ENCODE measurements around the gene ELAVL3. TPM values are rescaled to one million over a fixed set of nuclear protein-coding genes. Genes with fewer than 3 reads are reported as not detected.

Gene ELAVL3
- total RNA-seq, 2 experiments from 2014 or later: not detected

DNA sequence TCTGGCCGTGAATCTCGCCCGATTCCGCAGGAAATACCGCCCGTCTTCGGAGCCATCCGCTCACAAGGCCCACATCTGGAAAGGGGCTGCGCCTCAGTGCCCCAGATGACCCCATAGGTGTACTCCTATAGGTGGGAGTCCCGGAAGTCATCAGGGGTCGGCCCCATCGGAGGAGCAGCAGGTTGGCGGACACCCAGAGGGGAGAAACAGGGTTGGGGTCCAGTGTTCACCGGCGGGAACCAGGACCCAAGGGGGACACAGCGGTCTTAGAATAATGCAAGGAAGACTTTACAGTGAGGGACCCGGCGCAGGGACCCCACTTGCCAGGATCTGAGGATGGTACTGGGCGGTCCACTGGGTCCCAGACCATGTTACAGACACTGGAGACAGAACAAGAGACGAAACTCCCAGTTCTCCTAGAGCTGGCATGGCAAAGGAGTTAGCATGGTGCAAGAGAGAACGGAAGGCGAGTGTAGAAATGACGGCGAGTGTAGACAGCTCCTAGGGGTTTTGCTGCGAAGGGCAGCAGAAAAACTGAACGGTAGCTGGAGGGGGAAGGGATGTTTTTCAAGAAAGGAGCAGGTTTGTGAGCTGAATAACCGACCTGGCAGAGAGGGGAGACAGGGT is 57.6 kb downstream of the ELAVL3 start:
- POLR2A ChIA-PET: interaction anchor here (1.0 kb wide), 2 partner anchors 48 to 59 kb away, joined by 3 to 5 read pairs; partner anchors contain the start of gene SWSAP1
- CTCF ChIA-PET: interaction anchor here (0.9 to 2.8 kb wide), 3 partner anchors 12 to 62 kb away, joined by 3 to 13 read pairs (median 3); partner anchors contain the start of genes ODAD3 and PRKCSH

GRCh38 chr19:11422163-11423065 is 58.4 kb downstream of the ELAVL3 start:
- ChIA-PET CTCF (interaction anchor here (0.5 to 2.8 kb wide), 6 partner anchors 8 to 179 kb away, joined by 3 to 13 read pairs (median 4); partner anchors contain the start of genes EPOR, ODAD3 and PRKCSH), POLR2A (interaction anchor here (1.0 kb wide), 3 partner anchors 13 to 60 kb away, joined by 3 to 5 read pairs (median 3); partner anchors contain the start of gene PRKCSH)

DNA sequence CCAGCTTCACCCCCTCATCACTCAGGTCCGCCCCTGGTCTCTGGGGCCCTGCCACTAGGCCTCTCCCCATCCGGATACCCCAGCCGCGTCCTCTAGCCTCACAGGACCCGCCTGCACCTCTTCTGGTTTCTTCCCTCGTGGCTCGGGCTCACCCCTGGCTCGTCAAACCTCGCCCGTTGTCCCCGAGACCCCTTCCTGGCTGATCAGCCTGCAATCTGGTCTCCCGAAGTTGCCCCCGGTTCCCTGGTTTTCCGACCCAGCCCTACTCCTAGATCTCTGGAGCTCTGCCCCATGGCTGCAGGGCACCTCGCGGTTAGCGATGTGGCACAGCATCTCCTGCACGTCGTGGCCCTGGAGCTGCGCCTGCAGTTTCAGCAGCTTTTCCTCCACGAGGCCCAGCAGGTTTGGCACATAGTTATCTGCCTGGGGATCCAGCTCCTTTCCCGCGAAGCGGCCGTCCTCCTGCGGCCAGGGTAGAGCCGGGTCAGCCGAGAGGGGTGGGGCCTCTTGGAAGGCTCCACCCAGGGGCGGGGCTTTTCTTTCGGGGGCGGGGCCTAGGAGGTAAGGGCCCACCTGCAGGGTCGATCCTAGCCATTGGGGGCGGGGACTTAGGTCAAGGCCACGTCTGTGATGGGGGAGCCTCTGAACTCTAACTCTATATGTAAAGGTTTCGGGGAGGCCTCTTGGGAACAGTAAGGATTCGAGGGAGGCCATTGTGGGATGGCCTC is 59.3 kb downstream of the ELAVL3 start:
- CTCF ChIA-PET: interaction anchor here (0.6 to 2.8 kb wide), 7 partner anchors 9 to 292 kb away, joined by 3 to 13 read pairs (median 4); partner anchors contain the start of genes EPOR, ODAD3 and PRKCSH
- POLR2A ChIA-PET: interaction anchor here (1.0 kb wide), 2 partner anchors 14 to 44 kb away, joined by 3 read pairs; partner anchors contain the start of gene PRKCSH

DNA sequence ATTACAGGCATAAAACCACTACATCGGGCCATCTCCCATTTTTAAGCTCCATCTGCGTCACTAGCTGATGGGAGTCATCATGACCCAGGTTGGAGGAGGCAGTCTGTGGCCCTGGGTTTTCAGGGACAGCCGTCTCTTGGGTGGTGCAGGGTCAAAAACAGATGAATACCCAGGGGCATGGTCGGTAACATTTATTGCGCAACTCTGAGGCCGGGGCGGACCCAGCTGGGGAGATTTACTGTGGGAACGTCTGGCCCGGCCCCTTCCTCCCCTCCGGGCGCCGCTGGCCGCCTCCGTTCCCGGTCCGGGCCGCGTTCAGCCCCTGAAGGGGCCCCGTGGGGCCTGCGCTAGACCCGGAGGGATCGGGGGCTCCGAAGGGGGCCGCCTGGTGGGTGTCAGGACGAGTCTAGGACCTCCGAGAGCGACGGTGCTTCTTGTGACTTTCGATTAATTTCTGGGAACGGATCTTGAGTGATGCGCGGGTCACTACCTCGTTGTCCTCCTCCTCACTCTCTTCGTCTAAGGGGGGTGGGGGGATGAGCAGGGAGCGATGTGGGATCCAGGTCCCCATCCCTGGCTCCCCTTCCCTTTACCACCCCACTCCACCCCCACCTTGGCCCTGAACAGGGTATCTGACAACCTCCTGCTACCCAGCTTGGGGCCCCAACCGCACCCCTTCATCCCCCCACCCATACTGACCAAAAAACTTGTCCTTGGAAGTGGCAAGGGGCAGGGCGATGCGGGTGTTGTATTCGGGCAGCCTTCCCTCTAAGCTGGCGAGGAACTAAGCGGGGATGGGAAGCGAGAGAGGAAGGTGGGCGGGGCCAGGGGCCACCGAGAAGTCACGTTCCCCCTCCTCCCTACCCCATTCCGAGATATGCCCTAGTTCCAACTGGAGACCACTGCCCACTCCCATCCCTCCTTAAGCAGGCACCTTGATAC is 60.1 kb downstream of the ELAVL3 start:
- POLR2A ChIA-PET: interaction anchor here (0.6 to 1.0 kb wide), 2 partner anchors 43 to 1021 kb away, joined by 3 to 5 read pairs; no protein-coding TSS in a partner anchor
- CTCF ChIA-PET: interaction anchor here (0.6 to 2.8 kb wide), 8 partner anchors 14 to 292 kb away, joined by 3 to 13 read pairs (median 4); partner anchors contain the start of genes EPOR, ODAD3 and PRKCSH

DNA sequence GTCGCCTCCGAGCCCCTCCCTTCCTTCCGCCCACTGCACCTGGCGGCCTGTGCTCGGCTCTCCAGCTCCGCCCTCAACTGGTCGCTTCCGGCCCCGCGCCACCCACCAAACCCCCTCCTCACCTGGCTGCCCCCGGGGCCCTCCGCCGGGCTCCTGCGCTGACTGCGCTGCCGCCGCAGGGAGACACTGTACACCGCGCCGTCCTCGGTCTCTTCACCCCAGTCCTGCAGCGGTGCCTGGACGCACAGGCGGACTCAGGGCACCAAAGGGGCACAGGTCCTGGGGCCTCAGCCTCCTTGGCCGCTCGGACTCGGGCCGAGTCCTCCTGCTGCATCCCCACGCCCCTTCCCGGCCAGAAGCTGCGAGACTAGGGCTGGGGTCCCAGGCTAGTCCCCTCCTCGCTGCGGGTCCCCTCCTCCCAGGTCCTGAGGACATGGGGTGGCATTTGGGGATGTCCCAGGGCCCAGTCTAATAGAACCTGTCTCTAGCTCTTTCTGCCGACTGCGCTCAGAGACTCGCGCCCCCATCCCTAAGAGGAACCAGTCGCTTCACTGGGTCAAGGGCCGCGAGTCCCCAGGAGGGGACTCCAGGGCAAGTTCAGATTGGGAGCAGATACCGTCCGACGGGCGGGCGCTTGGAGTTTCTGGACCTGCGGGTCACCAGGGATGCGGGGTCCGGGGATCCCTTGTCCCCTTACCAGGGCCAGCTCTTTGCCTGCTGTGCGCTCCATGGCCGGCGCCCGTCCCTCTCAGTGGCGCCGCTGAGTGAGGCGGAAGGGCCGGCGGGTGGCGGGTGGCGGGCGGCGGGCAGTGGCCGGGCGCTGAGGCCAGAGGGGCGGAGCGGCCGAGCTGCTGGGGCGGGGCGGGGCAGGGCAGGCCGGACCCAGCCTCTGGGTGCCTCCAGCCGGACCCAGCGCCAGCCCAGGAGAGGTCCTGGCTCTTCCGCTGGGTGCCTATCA is 62.0 kb downstream of the ELAVL3 start, which contains the start of gene RGL3:
RGL3 (minus strand) TSS at position 766 of the 958 bp plus-strand sequence; CDS start at position 730, 36 bp downstream.
- POLR2A ChIA-PET: interaction anchor here (0.6 kb wide), 1 partner anchor 11 kb away, joined by 7 read pairs; no protein-coding TSS in a partner anchor
- CTCF ChIA-PET: interaction anchor here (0.6 to 1.7 kb wide), 5 partner anchors 16 to 74 kb away, joined by 3 to 7 read pairs (median 3); partner anchors contain the start of gene ODAD3

- POLR2A ChIA-PET: interaction anchor here (0.6 kb wide), 1 partner anchor 11 kb away, joined by 7 read pairs; no protein-coding TSS in a partner anchor
Observed at GRCh38 chr19:11418094-11418548, 62.7 kb downstream of the ELAVL3 start.

GRCh38 chr19:11416346-11417052 is 64.3 kb downstream of the ELAVL3 start:
- ChIA-PET POLR2A (no interaction called here), CTCF (interaction anchor here (1.2 kb wide), 1 partner anchor 35 kb away, joined by 3 read pairs; no protein-coding TSS in a partner anchor)

More at GRCh38 chr19:11418094-11418548, 62.7 kb downstream of the ELAVL3 start:
- CTCF ChIA-PET: interaction anchor here (0.6 to 0.9 kb wide), 2 partner anchors 28 to 73 kb away, joined by 3 read pairs; no protein-coding TSS in a partner anchor

DNA sequence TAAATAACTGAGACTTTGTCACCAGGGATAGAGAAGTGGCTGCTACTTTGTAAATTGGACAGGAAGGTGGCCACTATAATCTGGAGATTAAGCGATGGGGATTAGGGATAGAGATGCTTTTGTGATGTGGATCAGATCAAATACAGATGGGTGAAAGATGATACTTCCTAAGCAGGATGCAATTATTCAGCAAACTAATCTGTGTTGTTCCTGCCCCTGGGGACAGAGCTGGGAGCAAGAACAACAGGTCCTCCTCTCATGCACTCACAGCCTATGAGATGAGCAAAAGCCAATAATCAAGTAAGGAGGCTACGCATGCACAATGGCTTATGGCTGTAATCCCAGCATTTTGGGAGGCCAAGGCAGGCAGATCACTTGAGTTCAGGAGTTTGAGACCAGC is 66.3 kb downstream of the ELAVL3 start:
- ChIA-PET CTCF (no interaction called here), POLR2A (no interaction called here)

- CTCF ChIA-PET: interaction anchor here (0.7 kb wide), 1 partner anchor 19 kb away, joined by 6 read pairs; no protein-coding TSS in a partner anchor
- POLR2A ChIA-PET: no interaction called here
Observed at GRCh38 chr19:11410682-11411081, 70.2 kb downstream of the ELAVL3 start.

- ChIA-PET POLR2A (no interaction called here), CTCF (no interaction called here)
Observed at GRCh38 chr19:11408591-11408990, 72.3 kb downstream of the ELAVL3 start.

DNA sequence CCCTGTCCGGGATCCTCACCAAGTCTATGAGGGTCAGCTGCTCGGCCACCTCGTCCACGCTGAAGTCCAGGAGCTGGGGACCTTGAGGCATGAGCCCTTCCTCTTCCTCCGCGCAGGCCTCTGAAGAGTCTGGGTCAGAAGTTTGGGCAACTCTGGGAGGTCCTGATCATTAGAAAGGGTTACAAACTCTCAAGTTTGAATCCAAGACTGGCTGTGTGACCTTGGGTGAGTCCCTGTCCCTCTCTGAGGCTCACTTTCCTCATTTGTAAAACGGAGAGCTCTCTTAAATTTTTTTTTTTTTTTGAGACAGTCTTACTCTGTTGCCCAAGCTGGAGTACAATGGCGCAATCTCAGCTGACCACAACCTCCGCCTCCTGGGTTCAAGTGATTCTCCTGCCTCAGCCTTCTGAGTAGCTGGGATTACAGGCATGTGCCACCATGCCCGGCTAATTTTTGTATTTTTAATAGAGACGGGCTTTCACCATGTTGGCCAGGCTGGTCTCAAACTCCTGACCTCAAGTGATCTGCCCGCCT is 74.1 kb downstream of the ELAVL3 start:
- POLR2A ChIA-PET: interaction anchor here (0.7 kb wide), 1 partner anchor 76 kb away, joined by 3 read pairs; no protein-coding TSS in a partner anchor

GRCh38 chr19:11405846-11406643 is 74.8 kb downstream of the ELAVL3 start:
- ChIA-PET POLR2A (no interaction called here), CTCF (interaction anchor here (0.7 to 1.8 kb wide), 2 partner anchors 25 to 94 kb away, joined by 3 to 5 read pairs; no protein-coding TSS in a partner anchor)

More for the DNA sequence above, 74.1 kb downstream of the ELAVL3 start:
- CTCF ChIA-PET: interaction anchor here (0.6 to 1.8 kb wide), 3 partner anchors 25 to 1208 kb away, joined by 3 to 5 read pairs (median 4); no protein-coding TSS in a partner anchor

GRCh38 chr19:11404588-11405222 is 76.1 kb downstream of the ELAVL3 start:
- POLR2A ChIA-PET: no interaction called here
- CTCF ChIA-PET: no interaction called here

All from activated CD8-positive, alpha-beta memory T cell treated with anti-CD3 and anti-CD28 coated beads for 36 hours (primary cell).